DND-41 (cell line): ENCODE data around the gene CCL14.
"Not testable (repeated sequence)": the region's sequence is repeated elsewhere in the genome, so short reads cannot be mapped to it uniquely, and the experiment has no call there.

Experiments used
- ATAC-seq: fragments of 200-7000 bp; cut with Tn5 transposase; 3 replicates; pipeline ENCODE4 v1.9.1; 2021; ENCODE audit warnings: low read depth; ENCODE audit not compliant: insufficient read depth
- DNase-seq: peaks from one replicate; pipeline ENCODE4 v3.0.0-alpha.2; 2020
- H2AFZ ChIP-seq: 2 replicates; pipeline ENCODE4 v1.6.0; 2012; ENCODE audit warnings: low read depth, low read length
- H3K27ac ChIP-seq: 2 replicates; pipeline ENCODE4 v1.5.1; 2012; ENCODE audit warnings: low read length, inconsistent platforms
- H3K27me3 ChIP-seq: fragments of 200-600 bp; sonication (generic); 2 replicates; pipeline ENCODE4 v1.6.0; 2012; ENCODE audit warnings: low read length, mild to moderate bottlenecking, inconsistent platforms; ENCODE audit not compliant: insufficient read depth, poor library complexity
- H3K36me3 ChIP-seq: 2 replicates; pipeline ENCODE4 v1.5.1; 2012; ENCODE audit warnings: low read length, inconsistent platforms; ENCODE audit not compliant: insufficient read depth
- H3K4me1 ChIP-seq: 2 replicates; pipeline ENCODE4 v1.5.1; 2012; ENCODE audit warnings: mild to moderate bottlenecking, low read length; ENCODE audit not compliant: insufficient read depth
- H3K4me2 ChIP-seq: 2 replicates; pipeline ENCODE4 v1.6.0; 2012; ENCODE audit warnings: mild to moderate bottlenecking, moderate library complexity, low read length, inconsistent platforms; ENCODE audit not compliant: insufficient read depth
- H3K4me3 ChIP-seq, 2 experiments: fragments of 200-600 bp in 1 of 2; shearing (Covaris generic) in 1 of 2; 2 replicates each; pipeline ENCODE4 v1.5.1; 2012 to 2016; ENCODE audit warnings: inconsistent platforms in 2 of 2, low read length in 2 of 2, mild to moderate bottlenecking in 2 of 2, low read depth in 1 of 2, moderate library complexity in 1 of 2
- H3K79me2 ChIP-seq: 2 replicates; pipeline ENCODE4 v1.6.0; 2012; ENCODE audit warnings: low read length, inconsistent platforms; ENCODE audit not compliant: insufficient read depth
- H3K9ac ChIP-seq: 2 replicates; pipeline ENCODE4 v1.6.0; 2012; ENCODE audit warnings: low read depth, mild to moderate bottlenecking, inconsistent platforms, low read length, moderate library complexity
- H3K9me3 ChIP-seq: 2 replicates; pipeline ENCODE4 v1.5.1; 2012; ENCODE audit warnings: low read length, moderate library complexity, mild to moderate bottlenecking, inconsistent platforms; ENCODE audit not compliant: insufficient read depth, severe bottlenecking
- H4K20me1 ChIP-seq: 2 replicates; pipeline ENCODE4 v1.6.0; 2012; ENCODE audit warnings: low read length; ENCODE audit not compliant: insufficient read depth
- CTCF ChIP-seq: IDR thresholded peaks from 2 replicates; pipeline ENCODE4 v1.5.1; 2012; ENCODE audit warnings: borderline replicate concordance, low read length, moderate library complexity, mild to moderate bottlenecking; ENCODE audit not compliant: poor library complexity, severe bottlenecking; ENCODE audit errors: extremely low read depth
- EZH2 ChIP-seq: IDR thresholded peaks from 3 replicates; pipeline ENCODE4 v1.6.1; 2012; ENCODE audit warnings: borderline replicate concordance, low read depth, mild to moderate bottlenecking, moderate library complexity, low read length, inconsistent platforms; ENCODE audit not compliant: severe bottlenecking

The CCL14 gene

GRCh38 chr17:35942588-35943186, 43.8 kb downstream of the CCL14 start:
- Histone ChIP-seq H3K4me3 (no peak overlapping the region), H3K79me2 (no peaks in the 10 kb centered on the region), H3K27me3 (no peaks in the 10 kb centered on the region), H4K20me1 (no peaks in the 10 kb centered on the region), H3K27ac (no peak overlapping the region), H3K4me1 (peaks cover 7% of the 10 kb centered on the region; the same call in 1 of the 2 replicates), H3K9me3 (no peaks in the 10 kb centered on the region), H2AFZ (no peak overlapping the region), H3K36me3 (no peaks in the 10 kb centered on the region), H3K4me2 (no peak overlapping the region), H3K9ac (no peak overlapping the region)
- DNase-seq (no peak), ATAC-seq (no peak)
- TF ChIP-seq EZH2, result no peak
- TF ChIP-seq CTCF, result no peak

DNA sequence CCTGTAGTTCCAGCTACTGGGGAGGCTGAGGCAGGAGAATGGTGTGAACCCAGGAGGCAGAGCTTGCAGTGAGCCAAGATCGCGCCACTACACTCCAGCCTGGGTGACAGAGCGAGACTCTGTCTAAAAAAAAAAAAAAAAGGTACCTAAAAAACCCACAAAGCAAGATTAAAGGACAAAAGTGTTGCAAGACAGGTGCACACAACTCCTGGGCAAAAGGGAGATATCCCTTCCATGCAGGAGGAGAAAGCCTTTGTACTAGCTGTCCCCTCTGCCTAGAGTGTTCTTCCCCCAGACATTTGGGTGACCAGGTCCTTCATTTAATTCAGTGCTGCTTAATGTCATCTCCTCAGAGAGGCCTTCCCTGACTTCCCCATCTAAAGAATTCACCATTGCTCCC, 48.0 kb downstream of the CCL14 start:
- H3K9me3 ChIP-seq, H3K27ac ChIP-seq, ATAC-seq, H2AFZ ChIP-seq, H3K4me3 ChIP-seq, H3K36me3 ChIP-seq, H3K4me1 ChIP-seq, H3K4me2 ChIP-seq, H3K9ac ChIP-seq, H4K20me1 ChIP-seq, H3K79me2 ChIP-seq, DNase-seq, H3K27me3 ChIP-seq: not testable (repeated sequence)

GRCh38 chr17:35936063-35936462, 50.5 kb downstream of the CCL14 start:
- Histone ChIP-seq H4K20me1 (no peaks in the 10 kb centered on the region), H3K36me3 (no peaks in the 10 kb centered on the region), H3K79me2 (no peaks in the 10 kb centered on the region), H3K4me3 (no peak overlapping the region), H3K4me1 (0 out of 2 replicates have a peak, but pooled peaks cover under 1% of the 10 kb centered on the region), H2AFZ (no peak overlapping the region), H3K4me2 (no peak overlapping the region), H3K9ac (no peak overlapping the region), H3K27ac (no peak overlapping the region), H3K27me3 (peaks cover 4% of the 10 kb centered on the region), H3K9me3 (no peaks in the 10 kb centered on the region)
- DNase-seq (no peak), ATAC-seq (no peak)
- TF ChIP-seq CTCF, result no peak
- no peak for TF ChIP-seq EZH2

- ATAC-seq, result no peak
- Histone ChIP-seq H3K4me3 (no peak overlapping the region), H3K4me1 (peaks cover 10% of the 10 kb centered on the region; the same call in 1 of the 2 replicates), H3K27me3 (peaks cover 4% of the 10 kb centered on the region), H2AFZ (no peak overlapping the region), H3K36me3 (no peaks in the 10 kb centered on the region), H3K79me2 (no peaks in the 10 kb centered on the region), H3K4me2 (no peak overlapping the region), H3K27ac (no peak overlapping the region), H3K9me3 (no peaks in the 10 kb centered on the region), H4K20me1 (no peaks in the 10 kb centered on the region), H3K9ac (no peak overlapping the region)
- TF ChIP-seq CTCF (no peak), EZH2 (no peak)
- no peak for DNase-seq
Observed at GRCh38 chr17:35934760-35935159, 51.8 kb downstream of the CCL14 start.
